ENCODE data around the gene FAM107A.
"Not testable (repeated sequence)": the region's sequence is repeated elsewhere in the genome, so short reads cannot be mapped to it uniquely, and the experiment has no call there.

The FAM107A gene

GRCh38 chr3:58535531-58536500, 41.4 kb downstream of the FAM107A start:
- no peak for DNase-seq

- DNase-seq: no peak
Measured at GRCh38 chr3:58534592-58535494, 42.3 kb downstream of the FAM107A start.

GRCh38 chr3:58532794-58533220, 44.4 kb downstream of the FAM107A start:
- peak; percentile 45 to 60 (median 54) for DNase-seq

GRCh38 chr3:58531956-58532355, 45.2 kb downstream of the FAM107A start:
- no peak for DNase-seq

GRCh38 chr3:58531555-58531954, 45.6 kb downstream of the FAM107A start:
- DNase-seq: no peak

GRCh38 chr3:58530354-58530865, 46.8 kb downstream of the FAM107A start:
- DNase-seq: no peak

- no peak for DNase-seq
Measured at GRCh38 chr3:58529516-58530353, 47.5 kb downstream of the FAM107A start.

- DNase-seq: no peak
Measured at GRCh38 chr3:58528629-58529028, 48.6 kb downstream of the FAM107A start.

GRCh38 chr3:58527440-58527839, 49.8 kb downstream of the FAM107A start:
- DNase-seq: not testable (repeated sequence)

GRCh38 chr3:58526515-58526957, 50.7 kb downstream of the FAM107A start:
- no peak for DNase-seq

- no peak for DNase-seq
Measured at GRCh38 chr3:58524326-58524888, 52.8 kb downstream of the FAM107A start.

GRCh38 chr3:58522759-58523425, 54.3 kb downstream of the FAM107A start:
- DNase-seq: no peak

GRCh38 chr3:58521917-58522631, 55.1 kb downstream of the FAM107A start:
- DNase-seq: no peak

- no peak for DNase-seq
Measured at GRCh38 chr3:58521336-58521670, 55.9 kb downstream of the FAM107A start.

- DNase-seq: no peak
Measured at GRCh38 chr3:58520403-58521335, 56.5 kb downstream of the FAM107A start.

- DNase-seq: no peak
Measured at GRCh38 chr3:58519668-58520402, 57.4 kb downstream of the FAM107A start.

GRCh38 chr3:58518291-58518789, 58.9 kb downstream of the FAM107A start:
- no peak for DNase-seq

- no peak for DNase-seq
Measured at GRCh38 chr3:58514405-58514804, 62.8 kb downstream of the FAM107A start.

Measured in activated CD4-positive, CD25-positive, alpha-beta regulatory T cell (primary cell).